ENCODE data around the gene CPNE9.

Gene CPNE9

GRCh38 chr3:9715764-9716437 lies 12.3 kb downstream of the CPNE9 start:
- DNase-seq (ENCODE audit: low read depth in 1 of 2, low spot score in 1 of 2) = no peak

GRCh38 chr3:9716801-9717555 lies 13.3 kb downstream of the CPNE9 start:
- DNase-seq (ENCODE audit: low read depth in 1 of 2, low spot score in 1 of 2) = no peak

GRCh38 chr3:9717563-9717962 lies 13.9 kb downstream of the CPNE9 start:
- DNase-seq (ENCODE audit: low read depth in 1 of 2, low spot score in 1 of 2) = no peak

- no peak for DNase-seq (ENCODE audit: low read depth in 1 of 2, low spot score in 1 of 2)
Observed at GRCh38 chr3:9718118-9718517, 14.5 kb downstream of the CPNE9 start.

- no peak for DNase-seq (ENCODE audit: low read depth in 1 of 2, low spot score in 1 of 2)
Observed at GRCh38 chr3:9721015-9721699, 17.5 kb downstream of the CPNE9 start.

GRCh38 chr3:9721700-9722060 lies 18.0 kb downstream of the CPNE9 start:
- DNase-seq (ENCODE audit: low read depth in 1 of 2, low spot score in 1 of 2) = no peak

GRCh38 chr3:9725775-9726515 lies 22.3 kb downstream of the CPNE9 start:
- no peak for DNase-seq (ENCODE audit: low read depth in 1 of 2, low spot score in 1 of 2)

GRCh38 chr3:9727041-9727595 lies 23.5 kb downstream of the CPNE9 start:
- DNase-seq (ENCODE audit: low read depth in 1 of 2, low spot score in 1 of 2) = no peak

- no peak for DNase-seq (ENCODE audit: low read depth in 1 of 2, low spot score in 1 of 2)
Observed at GRCh38 chr3:9727743-9728142, 24.1 kb downstream of the CPNE9 start.

GRCh38 chr3:9729419-9729818 lies 25.8 kb downstream of the CPNE9 start:
- no peak for DNase-seq (ENCODE audit: low read depth in 1 of 2, low spot score in 1 of 2)

- peak in 1 of 2 donors; percentile 40 for DNase-seq (ENCODE audit: low read depth in 1 of 2, low spot score in 1 of 2)
Observed at GRCh38 chr3:9730657-9731205, 27.1 kb downstream of the CPNE9 start.

GRCh38 chr3:9731206-9732079 lies 27.8 kb downstream of the CPNE9 start, which contains the start of gene BRPF1:
BRPF1 (plus strand) TSS chr3:9731735; CDS start chr3:9734141, 2,406 bp downstream.
- peak; percentile 99 for DNase-seq (ENCODE audit: low read depth in 1 of 2, low spot score in 1 of 2)

GRCh38 chr3:9732080-9732739 lies 28.6 kb downstream of the CPNE9 start:
- DNase-seq (ENCODE audit: low read depth in 1 of 2, low spot score in 1 of 2) = no peak

GRCh38 chr3:9732740-9733115 lies 29.1 kb downstream of the CPNE9 start:
- no peak for DNase-seq (ENCODE audit: low read depth in 1 of 2, low spot score in 1 of 2)

- DNase-seq (ENCODE audit: low read depth in 1 of 2, low spot score in 1 of 2) = no peak
Observed at GRCh38 chr3:9736831-9737230, 33.2 kb downstream of the CPNE9 start.

GRCh38 chr3:9739181-9739580 lies 35.5 kb downstream of the CPNE9 start:
- DNase-seq (ENCODE audit: low read depth in 1 of 2, low spot score in 1 of 2) = no peak

GRCh38 chr3:9742560-9742959 lies 38.9 kb downstream of the CPNE9 start:
- DNase-seq (ENCODE audit: low read depth in 1 of 2, low spot score in 1 of 2) = no peak

- DNase-seq (ENCODE audit: low read depth in 1 of 2, low spot score in 1 of 2) = no peak
Observed at GRCh38 chr3:9743548-9743947, 39.9 kb downstream of the CPNE9 start.

- no peak for DNase-seq (ENCODE audit: low read depth in 1 of 2, low spot score in 1 of 2)
Observed at GRCh38 chr3:9744162-9744561, 40.5 kb downstream of the CPNE9 start.
